Tibial artery (tissue), 4 donors: ENCODE measurements around the gene GPR27.
A peak's percentile ranks its signal among the peaks of the same experiment; 100 is the strongest.

Source experiments
- DNase-seq, 2 donors: peaks; one replicate each; pipeline ENCODE4 v3.0.0-alpha.2; 2019
- H3K27ac ChIP-seq, 2 donors: fragments of 200-600 bp; sonication (generic) in 1 of 2; 1 replicate in 1 of 2; 2 replicates in 1 of 2; pipeline ENCODE4 v1.5.1; 2018 to 2019; ENCODE audit warnings: mild to moderate bottlenecking in 1 of 2
- H3K27me3 ChIP-seq, 2 donors: fragments of 200-600 bp; sonication (generic) in 1 of 2; one replicate each; pipeline versions ENCODE4 v1.5.1 to v1.6.0; 2016 to 2019
- H3K36me3 ChIP-seq, 3 donors: fragments of 200-600 bp; sonication (generic) in 2 of 3; one replicate each; pipeline ENCODE4 v1.5.1; 2016 to 2019; ENCODE audit warnings: mild to moderate bottlenecking in 2 of 3
- H3K4me1 ChIP-seq, 4 donors: fragments of 200-600 bp; sonication (generic) in 2 of 4; 1 replicate in 3 of 4; 2 replicates in 1 of 4; pipeline ENCODE4 v1.5.1; 2016 to 2019
- H3K4me3 ChIP-seq, 2 donors: fragments of 200-600 bp; sonication (generic) in 1 of 2; 1 replicate in 1 of 2; 2 replicates in 1 of 2; pipeline ENCODE4 v1.5.1; 2018 to 2019; ENCODE audit warnings: mild to moderate bottlenecking in 2 of 2
- H3K9me3 ChIP-seq, 3 donors: fragments of 200-600 bp; sonication (generic) in 1 of 3; one replicate each; pipeline ENCODE4 v1.5.1; 2016 to 2019
- intact Hi-C: fragments of 100-400 bp; cut with DNase I; formaldehyde crosslinking; loops from one replicate; pipeline ENCODE4 v1.15.0; 2023; ENCODE audit warnings: low total_unique reads
- TF ChIP-seq, protein P1 (sequence below), 2 experiments: fragments of 200-600 bp in 1 of 2; fragments of 450-650 bp in 1 of 2; IDR thresholded peaks; one replicate each; pipeline ENCODE4 v1.5.1; 2017 to 2019; ENCODE audit warnings: antibody characterized with exemption in 2 of 2, mild to moderate bottlenecking in 1 of 2, moderate library complexity in 1 of 2

GPR27 gene, protein sequence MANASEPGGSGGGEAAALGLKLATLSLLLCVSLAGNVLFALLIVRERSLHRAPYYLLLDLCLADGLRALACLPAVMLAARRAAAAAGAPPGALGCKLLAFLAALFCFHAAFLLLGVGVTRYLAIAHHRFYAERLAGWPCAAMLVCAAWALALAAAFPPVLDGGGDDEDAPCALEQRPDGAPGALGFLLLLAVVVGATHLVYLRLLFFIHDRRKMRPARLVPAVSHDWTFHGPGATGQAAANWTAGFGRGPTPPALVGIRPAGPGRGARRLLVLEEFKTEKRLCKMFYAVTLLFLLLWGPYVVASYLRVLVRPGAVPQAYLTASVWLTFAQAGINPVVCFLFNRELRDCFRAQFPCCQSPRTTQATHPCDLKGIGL

DNA sequence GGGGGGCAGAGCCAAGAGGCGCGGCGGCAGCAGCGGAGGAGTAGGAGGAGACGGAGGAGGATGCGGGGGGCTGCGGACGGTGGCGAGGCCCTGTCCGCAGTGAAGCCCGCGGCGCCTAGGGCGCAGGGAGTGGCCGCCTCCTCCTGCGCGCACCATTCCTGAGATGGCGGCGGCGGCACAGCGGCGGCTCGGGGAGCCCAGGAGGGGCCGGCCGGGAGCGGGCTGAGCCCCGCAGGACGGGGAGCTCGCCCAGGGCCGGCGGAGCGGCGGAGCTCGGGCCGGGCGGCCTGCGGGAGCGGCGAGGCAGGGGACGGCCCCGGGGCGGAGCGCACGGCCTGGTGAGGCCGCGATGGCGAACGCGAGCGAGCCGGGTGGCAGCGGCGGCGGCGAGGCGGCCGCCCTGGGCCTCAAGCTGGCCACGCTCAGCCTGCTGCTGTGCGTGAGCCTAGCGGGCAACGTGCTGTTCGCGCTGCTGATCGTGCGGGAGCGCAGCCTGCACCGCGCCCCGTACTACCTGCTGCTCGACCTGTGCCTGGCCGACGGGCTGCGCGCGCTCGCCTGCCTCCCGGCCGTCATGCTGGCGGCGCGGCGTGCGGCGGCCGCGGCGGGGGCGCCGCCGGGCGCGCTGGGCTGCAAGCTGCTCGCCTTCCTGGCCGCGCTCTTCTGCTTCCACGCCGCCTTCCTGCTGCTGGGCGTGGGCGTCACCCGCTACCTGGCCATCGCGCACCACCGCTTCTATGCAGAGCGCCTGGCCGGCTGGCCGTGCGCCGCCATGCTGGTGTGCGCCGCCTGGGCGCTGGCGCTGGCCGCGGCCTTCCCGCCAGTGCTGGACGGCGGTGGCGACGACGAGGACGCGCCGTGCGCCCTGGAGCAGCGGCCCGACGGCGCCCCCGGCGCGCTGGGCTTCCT is at the start of gene GPR27:
Gene GPR27, plus strand, starts transcription at position 155 of the 909 bp plus-strand sequence. Its CDS starts 195 bp downstream, at position 350.
- intact Hi-C loops, result no loop called here
- no peak for DNase-seq
- peaks cover 0 to 35% of the 10 kb centered on the region in 2 donors for H3K27me3 ChIP-seq
- H3K27ac ChIP-seq, result no peak within 1 kb of the TSS
- TF ChIP-seq, protein P1, sequence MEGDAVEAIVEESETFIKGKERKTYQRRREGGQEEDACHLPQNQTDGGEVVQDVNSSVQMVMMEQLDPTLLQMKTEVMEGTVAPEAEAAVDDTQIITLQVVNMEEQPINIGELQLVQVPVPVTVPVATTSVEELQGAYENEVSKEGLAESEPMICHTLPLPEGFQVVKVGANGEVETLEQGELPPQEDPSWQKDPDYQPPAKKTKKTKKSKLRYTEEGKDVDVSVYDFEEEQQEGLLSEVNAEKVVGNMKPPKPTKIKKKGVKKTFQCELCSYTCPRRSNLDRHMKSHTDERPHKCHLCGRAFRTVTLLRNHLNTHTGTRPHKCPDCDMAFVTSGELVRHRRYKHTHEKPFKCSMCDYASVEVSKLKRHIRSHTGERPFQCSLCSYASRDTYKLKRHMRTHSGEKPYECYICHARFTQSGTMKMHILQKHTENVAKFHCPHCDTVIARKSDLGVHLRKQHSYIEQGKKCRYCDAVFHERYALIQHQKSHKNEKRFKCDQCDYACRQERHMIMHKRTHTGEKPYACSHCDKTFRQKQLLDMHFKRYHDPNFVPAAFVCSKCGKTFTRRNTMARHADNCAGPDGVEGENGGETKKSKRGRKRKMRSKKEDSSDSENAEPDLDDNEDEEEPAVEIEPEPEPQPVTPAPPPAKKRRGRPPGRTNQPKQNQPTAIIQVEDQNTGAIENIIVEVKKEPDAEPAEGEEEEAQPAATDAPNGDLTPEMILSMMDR (IDR thresholded peaks at IDR 0.05), result no peak
- H3K36me3 ChIP-seq, result no peaks in the 10 kb centered on the region
- no peaks in the 10 kb centered on the region for H3K9me3 ChIP-seq
- peak within 1 kb of the TSS; percentile 51 to 57 for H3K4me3 ChIP-seq
- H3K4me1 ChIP-seq, result peaks cover 0 to 18% (median 7%) of the 10 kb centered on the region in 4 donors

DNA sequence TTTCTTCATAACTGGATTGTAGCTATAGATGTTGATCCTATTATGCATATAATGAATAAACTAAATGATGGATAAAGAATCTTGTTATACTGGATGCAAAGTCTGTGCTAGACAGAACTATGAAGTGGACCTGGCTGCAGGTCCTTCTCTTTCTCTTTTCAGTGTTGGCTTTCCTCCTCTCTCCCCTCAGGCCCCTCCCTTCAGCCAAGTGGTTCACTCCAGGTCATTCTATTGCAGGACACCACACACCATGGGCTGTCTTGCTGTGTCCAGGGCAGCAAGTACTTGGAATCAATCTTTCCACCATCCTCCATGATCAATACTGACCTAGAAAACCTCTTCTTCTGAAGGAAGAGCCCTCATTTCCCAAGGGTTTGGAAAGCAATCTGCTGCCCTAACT is 48.7 kb upstream of the GPR27 start:
- peaks cover 0 to 2% (median 0%) of the 10 kb centered on the region in 4 donors for H3K4me1 ChIP-seq
- no peaks in the 10 kb centered on the region for H3K9me3 ChIP-seq
- DNase-seq, result no peak
- intact Hi-C loops, result no loop called here
- H3K27ac ChIP-seq, result no peak overlapping the region
- TF ChIP-seq, protein P1 (IDR thresholded peaks at IDR 0.05), result no peak
- H3K4me3 ChIP-seq, result no peak overlapping the region
- H3K27me3 ChIP-seq, result no peaks in the 10 kb centered on the region
- peaks cover 0 to 8% (median 0%) of the 10 kb centered on the region in 3 donors for H3K36me3 ChIP-seq

DNA sequence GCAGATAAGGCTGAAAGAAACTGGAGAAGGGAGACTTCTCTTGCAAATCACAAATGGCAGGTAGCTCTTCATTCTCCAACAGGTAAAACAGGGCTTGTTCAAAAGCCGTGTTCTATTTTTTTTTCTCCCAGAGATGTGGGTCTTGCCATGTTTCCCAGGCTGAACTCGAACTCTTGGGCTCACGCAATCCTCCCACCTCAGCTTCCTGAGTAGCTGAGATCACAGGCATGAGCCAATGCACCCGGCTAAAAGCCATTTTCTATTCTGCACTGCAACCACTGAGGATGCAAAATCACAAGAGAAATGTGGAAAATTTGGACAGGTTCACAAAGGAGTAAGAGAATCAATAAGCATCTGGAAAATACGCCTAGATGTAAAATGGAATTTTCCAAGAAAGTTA is 48.0 kb upstream of the GPR27 start:
- no peak overlapping the region for H3K27ac ChIP-seq
- H3K27me3 ChIP-seq, result no peaks in the 10 kb centered on the region
- H3K4me1 ChIP-seq, result peaks cover 0 to 2% (median 0%) of the 10 kb centered on the region in 4 donors
- H3K36me3 ChIP-seq, result peaks cover 0 to 10% (median 0%) of the 10 kb centered on the region in 3 donors
- TF ChIP-seq, protein P1 (IDR thresholded peaks at IDR 0.05), result no peak
- DNase-seq, result no peak
- no peaks in the 10 kb centered on the region for H3K9me3 ChIP-seq
- intact Hi-C loops, result no loop called here
- H3K4me3 ChIP-seq, result no peak overlapping the region

DNA sequence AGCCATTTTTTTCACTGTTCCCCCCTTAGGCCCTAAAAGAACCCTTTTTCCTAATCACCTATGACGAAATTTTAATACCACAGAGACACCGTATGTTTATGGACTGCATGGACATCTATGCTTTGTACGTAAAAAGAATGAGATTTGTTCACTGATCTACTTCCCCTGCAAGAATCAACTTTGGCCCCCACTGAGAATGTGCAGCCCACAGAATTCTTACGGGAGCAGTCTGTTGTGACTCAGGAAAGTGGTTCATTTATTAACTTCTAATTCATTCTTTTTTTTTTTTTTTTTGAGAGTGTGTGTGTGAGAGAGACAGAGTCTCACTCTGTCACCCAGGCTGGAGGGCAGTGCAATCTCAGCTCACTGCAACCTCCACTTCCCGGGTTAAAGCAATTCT is 46.1 kb upstream of the GPR27 start:
- Histone ChIP-seq H3K4me3 (no peak overlapping the region), H3K4me1 (peaks cover 0 to 2% (median 0%) of the 10 kb centered on the region in 4 donors), H3K36me3 (peaks cover 0 to 10% (median 0%) of the 10 kb centered on the region in 3 donors), H3K27me3 (no peaks in the 10 kb centered on the region), H3K27ac (no peak overlapping the region), H3K9me3 (no peaks in the 10 kb centered on the region)
- TF ChIP-seq, protein P1 (IDR thresholded peaks at IDR 0.05), result no peak
- DNase-seq, result no peak
- intact Hi-C loops, result no loop called here

DNA sequence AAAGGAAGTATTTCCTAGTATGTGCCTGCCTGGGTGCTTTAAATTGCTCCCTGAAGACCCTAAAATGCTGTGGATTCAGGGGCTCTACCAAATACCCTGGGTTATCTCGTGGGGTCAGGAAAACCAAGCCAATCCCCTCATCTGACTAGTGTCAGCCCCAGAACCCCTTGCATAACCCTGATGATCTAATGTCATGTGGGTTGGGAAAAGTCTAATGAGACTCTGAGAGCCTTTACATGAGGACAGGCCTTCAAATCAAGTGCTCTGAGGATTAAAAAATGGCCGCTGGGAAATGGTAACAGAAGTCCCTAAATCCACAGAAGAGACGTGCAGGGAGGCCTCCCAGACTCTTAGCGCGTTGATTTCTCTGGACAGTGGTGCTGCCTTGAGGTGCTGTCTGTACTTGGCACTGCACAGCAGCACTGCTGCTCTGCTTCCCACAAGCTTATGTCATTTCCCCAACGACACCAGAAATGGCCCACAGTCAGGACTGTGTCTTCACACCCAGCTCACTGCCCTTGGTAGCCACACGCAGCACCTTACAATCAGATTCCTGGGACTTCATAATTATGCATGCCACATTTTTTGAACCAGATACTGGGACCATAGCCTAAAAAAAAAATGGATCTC is 45.1 kb upstream of the GPR27 start:
- intact Hi-C loops, result no loop called here
- H3K36me3 ChIP-seq, result peaks cover 0 to 10% (median 0%) of the 10 kb centered on the region in 3 donors
- DNase-seq, result no peak

More for the DNA sequence above, 45.1 kb upstream of the GPR27 start:
- TF ChIP-seq, protein P1 (IDR thresholded peaks at IDR 0.05), result no peak
- Histone ChIP-seq H3K4me3 (no peak overlapping the region), H3K4me1 (no peaks in the 10 kb centered on the region), H3K27ac (no peak overlapping the region), H3K9me3 (no peaks in the 10 kb centered on the region), H3K27me3 (no peaks in the 10 kb centered on the region)
